Effector CD8-positive, alpha-beta T cell (primary cell): ENCODE results near the gene SAFB.

ENCODE experiments used
- DNase-seq: peaks from one replicate; lab custom pipeline; 2025; lab: John Stamatoyannopoulos, UW

The SAFB gene

GRCh38 chr19:5627395-5627904, 4.6 kb downstream of the SAFB start:
- DNase-seq: no peak

- no peak for DNase-seq
Observed at GRCh38 chr19:5628461-5628860, 5.6 kb downstream of the SAFB start.

GRCh38 chr19:5628919-5629481, 6.1 kb downstream of the SAFB start:
- DNase-seq: no peak

- DNase-seq: no peak
Observed at GRCh38 chr19:5631567-5632240, 8.8 kb downstream of the SAFB start.

- DNase-seq: no peak
Observed at GRCh38 chr19:5632241-5632612, 9.3 kb downstream of the SAFB start.

- no peak for DNase-seq
Observed at GRCh38 chr19:5632657-5633056, 9.8 kb downstream of the SAFB start.

GRCh38 chr19:5635427-5635826, 12.5 kb downstream of the SAFB start:
- no peak for DNase-seq

GRCh38 chr19:5637971-5638370, 15.1 kb downstream of the SAFB start:
- DNase-seq: no peak

GRCh38 chr19:5641171-5641570, 18.3 kb downstream of the SAFB start:
- DNase-seq: no peak

GRCh38 chr19:5642204-5642603, 19.3 kb downstream of the SAFB start:
- DNase-seq: no peak

GRCh38 chr19:5643060-5643459, 20.2 kb downstream of the SAFB start:
- DNase-seq: no peak

GRCh38 chr19:5644037-5644436, 21.2 kb downstream of the SAFB start:
- DNase-seq: no peak

- DNase-seq: no peak
Observed at GRCh38 chr19:5645409-5645808, 22.5 kb downstream of the SAFB start.

GRCh38 chr19:5646703-5647102, 23.8 kb downstream of the SAFB start:
- DNase-seq: no peak

GRCh38 chr19:5648464-5648863, 25.6 kb downstream of the SAFB start:
- no peak for DNase-seq

- no peak for DNase-seq
Observed at GRCh38 chr19:5651361-5651760, 28.5 kb downstream of the SAFB start.

- DNase-seq: no peak
Observed at GRCh38 chr19:5652261-5652660, 29.4 kb downstream of the SAFB start.

- DNase-seq: no peak
Observed at GRCh38 chr19:5654931-5655330, 32.0 kb downstream of the SAFB start.

GRCh38 chr19:5655412-5655811, 32.5 kb downstream of the SAFB start:
- DNase-seq: no peak

- DNase-seq: no peak
Observed at GRCh38 chr19:5661483-5661882, 38.6 kb downstream of the SAFB start.

GRCh38 chr19:5663904-5664303, 41.0 kb downstream of the SAFB start:
- no peak for DNase-seq

- no peak for DNase-seq
Observed at GRCh38 chr19:5664515-5664914, 41.6 kb downstream of the SAFB start.

- DNase-seq: no peak
Observed at GRCh38 chr19:5665781-5666513, 43.1 kb downstream of the SAFB start.
